Muscle of arm (tissue), 12 donors: ENCODE results near the gene SLC38A8. TPM values are rescaled to one million over a fixed set of nuclear protein-coding genes. Genes with fewer than 3 reads are reported as not detected.

ENCODE experiments used
- DNase-seq: peaks from one replicate; pipeline ENCODE4 v3.0.0-alpha.2; 2013
- polyA plus RNA-seq, 12 donors: library from polyadenylated mRNA; unstranded; fragments of 120-200 nt; gene quantifications; one replicate each; pipeline ENCODE4 v1.2.1, GENCODE V29; 2013; ENCODE audit not compliant: insufficient read length in 12 of 12

Gene SLC38A8
- polyA plus RNA-seq, 12 donors, result not detected

DNA sequence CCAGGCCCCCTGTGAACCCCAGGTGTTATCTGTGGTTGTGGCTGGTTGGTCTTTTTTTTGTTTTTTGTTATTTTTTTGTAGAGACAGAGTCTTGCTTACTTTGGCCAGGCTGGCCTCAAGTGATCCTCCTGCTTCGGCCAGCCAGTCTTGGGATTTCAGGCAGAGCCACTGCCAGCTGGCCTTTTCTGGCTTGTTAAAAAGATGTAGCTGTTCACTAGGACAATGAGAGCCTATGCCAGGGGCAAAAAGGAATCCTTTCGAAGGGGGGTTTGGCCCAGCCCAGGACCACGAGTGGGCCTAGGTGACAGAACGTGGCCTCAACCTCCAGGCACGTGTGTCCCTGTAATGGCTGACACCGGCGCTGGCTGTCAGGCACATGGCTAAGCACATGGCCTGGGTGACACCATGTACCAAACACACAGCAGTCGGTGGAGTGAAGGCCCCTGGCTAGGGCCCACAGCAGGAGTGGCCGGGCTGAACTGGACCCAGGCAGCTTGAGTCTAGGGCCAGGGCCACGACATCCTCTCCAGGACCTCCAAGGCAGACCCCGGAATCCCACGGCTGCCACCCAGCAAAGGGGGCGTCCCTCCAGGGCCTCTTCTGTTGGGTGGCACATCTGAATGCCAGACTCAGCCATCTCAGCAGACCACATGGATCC, 6.9 kb upstream of the SLC38A8 start:
- no peak for DNase-seq

DNA sequence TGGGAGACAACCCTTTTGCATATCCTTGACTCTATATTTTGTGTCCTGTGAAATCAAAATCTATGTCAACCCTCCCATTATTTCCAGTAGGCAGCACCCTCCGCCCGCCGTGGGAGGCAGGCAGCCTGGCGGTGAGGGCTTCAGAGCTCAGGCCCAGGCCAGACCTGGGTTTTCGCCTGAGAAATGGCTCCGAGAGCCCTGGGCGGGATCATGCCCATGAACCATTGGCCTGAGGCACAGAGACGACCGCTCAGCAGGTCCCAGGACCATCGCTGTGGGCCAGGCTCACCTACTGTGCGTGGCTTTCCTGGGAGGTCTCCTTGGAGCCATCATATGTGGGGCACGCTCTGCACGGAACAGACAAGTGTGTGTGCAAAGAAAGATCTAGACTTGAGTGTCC, 6.3 kb upstream of the SLC38A8 start:
- no peak for DNase-seq

DNA sequence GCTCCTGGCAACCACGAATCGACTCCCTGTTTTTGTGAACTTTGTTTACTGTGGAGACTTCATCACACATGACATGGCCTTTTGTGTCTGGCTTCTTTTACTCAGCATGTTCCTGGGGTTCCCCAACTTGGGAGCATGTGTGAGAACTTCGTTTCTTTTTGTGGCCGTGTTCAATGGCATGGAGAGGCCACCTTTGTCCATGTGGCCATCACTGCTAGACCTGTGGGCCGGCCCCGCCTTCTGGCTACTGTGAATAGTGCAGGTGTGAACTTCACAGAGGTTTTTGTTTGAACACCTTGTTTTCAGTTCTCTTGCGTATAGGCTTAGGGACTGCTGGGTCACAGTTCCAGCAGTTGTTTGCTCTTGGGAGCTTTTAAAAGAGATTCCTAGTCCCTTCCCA, 5.7 kb upstream of the SLC38A8 start:
- no peak for DNase-seq

DNA sequence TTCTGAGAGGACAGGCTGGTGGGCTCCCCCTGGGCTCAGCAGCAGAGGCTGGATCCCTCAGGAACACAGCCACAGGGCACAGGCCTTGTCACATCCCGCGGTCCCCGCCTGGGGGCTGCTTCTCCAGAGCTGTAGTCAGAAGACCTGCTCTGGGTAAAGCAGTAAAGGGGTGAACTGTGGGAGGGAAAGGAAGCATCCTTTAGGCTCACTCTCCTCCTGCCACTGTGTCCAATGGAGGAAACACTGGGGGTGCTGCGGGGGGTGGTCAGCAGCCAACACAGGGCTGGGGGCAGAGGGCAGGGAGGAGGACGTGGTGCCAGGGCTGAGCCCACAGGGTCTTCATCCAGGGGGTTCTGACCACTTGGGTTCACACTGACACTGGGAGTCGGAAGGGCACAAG, 5.0 kb upstream of the SLC38A8 start:
- no peak for DNase-seq

DNA sequence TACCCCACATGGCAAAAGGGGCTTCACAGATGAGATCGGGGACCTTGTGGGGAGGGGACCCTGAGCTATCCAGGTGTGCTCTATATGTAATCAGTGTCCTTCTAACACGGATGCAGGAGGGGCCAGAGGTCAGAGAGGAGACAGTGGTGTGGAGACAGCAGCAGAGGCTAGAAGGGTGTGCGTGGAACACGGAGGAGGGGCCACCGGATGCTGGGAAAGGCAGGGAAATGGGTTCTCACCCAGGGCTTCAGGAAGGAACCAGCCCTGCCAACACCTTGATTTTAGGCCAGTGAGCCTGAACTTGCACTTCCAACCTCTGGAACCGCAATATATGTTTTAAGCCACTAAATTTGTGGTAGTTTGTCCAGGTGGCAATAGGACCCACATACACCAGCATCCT, 4.6 kb upstream of the SLC38A8 start:
- DNase-seq, result no peak

DNA sequence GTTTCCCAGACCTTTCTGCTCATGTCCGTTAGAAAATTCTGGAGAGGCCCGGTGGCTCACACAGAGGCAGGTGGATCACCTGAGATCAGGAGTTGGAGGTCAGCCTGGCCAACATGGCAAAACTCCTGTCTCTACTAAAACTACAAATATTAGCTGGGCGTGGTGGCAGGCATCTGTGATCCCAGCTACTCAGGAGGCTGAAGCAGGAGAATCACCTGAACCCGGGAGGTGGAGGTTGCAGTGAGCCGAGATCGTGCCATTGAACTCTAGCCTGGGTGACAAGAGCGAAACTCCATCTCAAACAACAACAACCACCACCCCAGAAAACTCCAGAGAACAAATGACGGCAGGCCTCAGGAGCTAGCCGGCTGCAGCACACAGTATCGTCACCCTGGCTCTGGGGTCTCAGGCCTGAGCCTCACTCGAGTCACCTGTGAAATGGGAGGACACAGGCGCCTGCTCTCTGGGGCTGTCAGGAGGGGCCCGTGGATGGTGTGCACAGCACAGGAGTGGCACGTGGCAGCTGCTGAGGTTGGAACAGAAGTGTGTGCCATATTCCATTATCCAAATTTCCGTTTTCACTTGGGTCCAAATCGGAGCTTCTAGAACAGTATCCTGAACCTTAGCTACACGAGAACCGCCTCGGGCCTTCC, 3.3 kb upstream of the SLC38A8 start:
- no peak for DNase-seq

DNA sequence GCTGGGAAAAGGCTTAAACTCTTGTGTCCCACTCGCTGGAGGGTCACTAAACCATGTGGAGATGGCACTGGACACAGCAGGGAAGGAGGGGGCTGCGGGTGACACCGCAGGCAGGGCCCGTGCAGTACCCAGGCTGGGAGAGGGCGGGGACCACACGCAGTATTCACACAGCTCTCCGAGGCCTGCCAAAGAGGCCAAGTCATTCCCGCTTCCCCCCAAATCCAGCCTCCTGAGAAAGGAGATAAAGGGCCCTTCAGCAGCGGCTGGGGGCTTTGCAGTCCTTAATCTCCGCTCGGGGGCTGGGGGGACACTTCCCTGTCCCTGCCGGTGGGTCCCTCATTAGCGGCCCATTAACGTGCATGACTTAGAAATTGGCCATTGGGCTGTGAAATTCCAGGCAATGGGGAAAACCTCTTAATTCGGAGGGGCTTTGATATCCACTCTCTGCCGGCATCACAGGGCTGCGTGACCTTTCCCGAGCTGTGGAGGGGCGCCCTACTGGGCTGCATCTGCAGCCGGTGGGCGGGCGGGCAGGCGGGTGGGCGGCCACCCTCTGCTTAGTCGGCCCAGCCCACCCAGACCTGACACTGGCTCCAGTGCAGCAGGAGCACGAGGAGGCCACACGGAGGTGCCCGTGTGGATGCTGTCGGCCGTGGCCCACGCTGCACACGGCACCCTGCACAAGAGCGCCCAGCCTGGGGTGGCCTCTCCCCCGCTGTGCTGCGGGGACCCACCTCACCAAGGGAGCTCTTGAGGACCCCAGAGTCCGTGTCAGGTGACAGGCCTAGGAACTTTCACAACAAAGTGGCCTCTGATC, 2.6 kb upstream of the SLC38A8 start:
- no peak for DNase-seq

DNA sequence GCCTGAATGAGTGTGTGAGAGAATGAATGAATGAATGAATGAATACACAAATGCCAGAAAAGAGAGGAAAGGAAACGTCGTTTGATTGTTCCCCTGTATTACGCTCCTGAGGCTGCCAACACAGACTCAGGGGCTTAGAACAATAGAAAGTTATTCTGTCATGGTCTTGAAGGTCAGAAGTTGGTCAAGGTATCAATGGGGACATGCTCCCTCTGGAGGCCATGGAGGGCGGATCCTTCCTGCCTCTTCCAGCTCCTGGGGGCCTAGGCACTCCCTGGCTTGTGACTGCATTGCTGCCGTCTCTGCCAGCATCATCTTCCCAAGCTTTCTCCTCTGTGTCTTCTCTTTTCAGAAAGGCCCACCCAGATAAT, 1.5 kb upstream of the SLC38A8 start:
- no peak for DNase-seq

DNA sequence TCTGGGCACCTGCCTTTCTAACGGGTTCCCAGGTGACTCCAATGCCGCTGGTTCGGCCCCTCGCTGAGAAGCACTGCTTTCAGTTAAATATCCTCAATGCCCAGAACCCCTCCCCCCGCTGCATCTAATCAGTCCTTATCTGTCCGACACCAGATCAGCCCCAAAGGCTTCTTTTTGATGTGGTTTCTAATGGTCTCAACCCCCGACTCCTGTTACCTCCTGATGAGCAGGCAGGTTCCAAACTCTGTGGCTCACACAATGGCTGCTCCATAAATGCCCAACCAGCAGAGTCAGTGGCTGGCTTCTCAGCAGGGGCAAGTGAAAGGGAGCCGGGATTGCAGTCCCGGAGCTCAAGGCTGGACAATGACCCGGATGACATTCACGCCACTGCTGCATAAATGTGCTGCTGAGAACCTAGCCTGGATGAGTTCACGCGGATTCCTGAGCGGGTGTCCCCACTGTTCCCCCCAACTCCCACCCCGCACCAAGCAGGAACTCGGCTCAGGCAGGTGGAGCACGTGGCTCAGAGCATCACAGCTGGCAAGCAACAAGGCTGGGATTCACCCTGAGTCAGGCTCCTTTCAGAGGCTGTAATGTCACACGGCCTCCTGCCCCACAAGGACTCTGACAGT, 1.0 kb upstream of the SLC38A8 start:
- no peak for DNase-seq

DNA sequence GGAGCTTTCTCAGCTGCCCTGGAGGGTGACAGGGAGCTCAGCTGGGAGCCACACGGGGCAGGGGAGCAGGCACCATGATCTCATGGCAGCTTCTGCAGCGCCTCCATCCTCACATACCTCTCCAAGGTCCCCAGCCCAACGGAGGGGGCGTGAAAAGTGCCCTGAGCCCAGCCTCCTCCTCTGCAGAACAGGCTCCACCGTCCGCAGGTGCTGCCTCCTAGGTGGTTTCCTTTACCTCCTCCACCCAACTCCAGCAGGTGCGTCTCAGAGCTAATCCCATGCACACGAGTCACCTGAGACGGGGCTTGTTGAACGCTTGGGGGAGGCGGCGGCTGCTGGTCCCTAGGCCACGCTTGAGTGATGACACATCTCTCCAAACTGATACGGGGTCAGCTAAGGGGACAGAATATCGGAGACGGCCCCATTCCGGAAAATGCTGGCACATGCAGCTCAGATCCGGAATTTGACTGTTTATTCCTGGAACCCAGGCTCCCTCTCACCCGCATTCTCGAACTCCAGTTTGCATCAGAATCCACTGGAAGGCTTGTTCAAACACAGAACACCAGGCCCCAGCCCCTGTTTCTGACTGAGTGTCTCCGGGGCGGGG, 387 bp upstream of the SLC38A8 start:
- DNase-seq, result no peak

DNA sequence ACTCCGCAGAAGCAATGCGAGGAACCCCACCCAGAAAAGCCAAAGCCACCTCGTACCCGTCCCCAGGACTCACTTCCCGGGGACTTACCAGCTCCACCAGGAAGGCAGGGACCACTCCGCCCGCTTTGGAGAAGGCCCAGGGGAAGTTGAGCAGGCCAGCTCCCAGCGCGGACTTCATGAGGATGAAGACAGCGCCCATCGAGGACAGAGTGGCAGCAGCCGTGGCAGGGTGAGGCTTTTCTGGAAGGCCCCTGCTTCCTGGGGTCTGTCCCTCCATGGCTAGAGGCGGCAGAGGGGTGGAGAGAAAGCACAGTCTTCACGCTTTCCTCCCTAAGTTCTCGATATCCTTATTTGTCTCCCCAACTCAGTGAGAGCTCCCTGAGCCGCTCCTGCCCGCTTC, 714 bp downstream of the SLC38A8 start:
- no peak for DNase-seq

DNA sequence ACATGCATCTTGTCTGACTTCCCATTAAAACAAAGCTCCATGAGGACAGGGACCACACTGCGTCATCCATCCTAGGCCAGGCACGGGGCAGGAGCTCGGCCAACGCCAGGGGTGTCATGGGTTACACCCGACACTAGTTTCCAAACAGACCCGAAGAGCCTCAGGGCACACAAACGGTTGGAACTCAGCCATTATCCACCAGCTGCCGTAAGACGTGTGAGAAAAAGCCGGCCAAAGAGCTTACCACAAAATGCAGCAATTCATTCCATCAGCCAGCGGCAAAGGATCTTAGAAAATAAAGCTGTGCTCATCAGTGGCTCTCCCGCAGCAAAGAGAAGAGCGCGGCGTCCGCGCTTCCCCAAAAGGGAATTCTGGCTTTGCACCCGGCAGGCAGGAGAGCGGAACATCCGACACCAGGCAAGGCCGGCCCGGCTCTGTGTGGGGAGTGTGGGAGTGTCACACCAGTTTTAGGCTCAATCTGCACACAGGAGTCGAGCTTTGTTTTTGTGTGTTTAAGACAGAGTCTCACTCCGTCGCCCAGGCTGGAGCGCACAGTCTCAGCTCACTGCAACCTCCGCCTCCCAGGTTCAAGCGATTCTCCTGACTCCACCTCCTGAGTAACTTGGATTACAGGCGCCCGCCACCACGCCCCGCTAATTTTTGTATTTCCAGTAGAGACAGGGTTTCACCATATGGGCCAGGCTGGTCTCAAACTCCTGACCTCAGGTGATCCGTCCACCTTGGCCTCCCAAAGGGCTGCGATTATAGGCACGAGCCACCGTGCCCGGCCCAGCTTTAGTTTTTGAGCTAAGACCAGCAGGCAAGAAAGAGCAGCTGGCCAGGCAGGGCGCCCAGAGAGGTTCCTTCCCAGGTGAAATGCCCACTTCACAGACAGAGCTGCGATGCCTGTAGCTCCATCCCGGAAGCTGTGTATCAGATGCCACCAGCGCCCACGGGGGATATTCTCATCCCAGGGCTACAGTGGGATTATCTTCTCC, 1.5 kb downstream of the SLC38A8 start:
- DNase-seq, result peak; percentile 17

DNA sequence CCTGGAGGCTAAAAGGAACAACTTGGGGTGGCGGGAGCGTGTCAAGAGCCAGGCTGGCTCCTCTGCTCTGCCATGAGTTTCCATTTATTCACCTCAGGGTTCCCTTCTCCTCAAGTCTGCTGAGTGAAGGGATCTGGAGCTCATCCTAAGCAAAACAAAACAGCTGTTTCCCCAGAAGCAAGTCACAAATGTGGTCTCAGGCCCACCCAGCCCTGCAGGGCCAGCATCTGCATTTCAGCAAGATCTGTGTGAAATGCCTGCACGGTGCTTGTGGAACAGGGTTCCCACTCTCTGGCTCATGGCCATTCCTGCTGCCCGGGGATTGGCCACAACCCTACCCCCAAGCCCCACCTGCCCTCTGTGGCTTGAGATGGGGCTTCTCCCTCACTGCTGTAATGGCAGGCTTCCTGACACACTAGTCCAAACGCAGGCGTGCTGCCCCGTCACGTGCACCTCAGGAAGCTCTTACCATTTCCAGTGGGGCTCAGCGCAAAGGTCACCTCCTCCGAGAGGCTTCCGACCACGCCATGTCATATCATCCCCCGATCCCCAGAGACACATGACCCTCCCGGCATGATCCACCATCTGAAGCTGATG, 2.3 kb downstream of the SLC38A8 start:
- no peak for DNase-seq

DNA sequence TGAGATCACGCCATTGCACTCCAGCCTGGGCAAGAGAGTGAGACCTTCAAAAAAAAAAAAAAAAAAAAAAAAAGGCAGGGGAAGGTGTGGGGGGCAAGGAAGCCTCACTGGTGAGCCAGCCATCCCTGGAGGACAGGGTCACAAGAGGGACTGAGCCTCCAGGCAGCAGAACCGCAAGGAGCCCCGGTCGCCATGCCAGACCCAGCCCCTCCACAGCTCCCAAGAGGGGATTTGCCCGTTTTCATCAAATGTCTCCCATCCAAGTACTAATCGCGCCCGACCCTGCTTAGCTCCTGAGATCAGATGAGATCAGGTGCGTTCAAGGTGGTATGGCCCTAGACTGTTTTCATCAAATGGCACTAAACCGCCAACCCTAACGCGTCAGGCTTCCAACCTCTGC, 2.9 kb downstream of the SLC38A8 start:
- no peak for DNase-seq

DNA sequence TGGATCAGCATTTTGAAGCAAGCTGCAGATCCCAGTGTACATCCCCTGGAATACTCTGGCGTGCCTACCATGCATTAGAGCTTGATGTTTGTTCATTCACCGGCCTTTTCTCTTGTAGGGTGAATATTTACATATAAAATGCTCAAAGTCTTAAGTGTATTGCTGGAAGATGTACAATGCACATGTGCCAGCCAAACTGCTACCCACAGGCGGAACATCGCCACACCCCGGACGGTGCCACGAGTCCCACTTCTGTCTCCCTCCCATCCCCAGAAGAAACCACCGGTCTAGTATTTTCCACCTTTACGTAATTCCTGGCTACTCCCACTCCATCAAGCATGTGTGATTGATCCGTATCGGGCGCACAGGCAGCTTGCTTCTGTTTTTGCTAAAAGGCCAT, 4.1 kb downstream of the SLC38A8 start:
- DNase-seq, result no peak

DNA sequence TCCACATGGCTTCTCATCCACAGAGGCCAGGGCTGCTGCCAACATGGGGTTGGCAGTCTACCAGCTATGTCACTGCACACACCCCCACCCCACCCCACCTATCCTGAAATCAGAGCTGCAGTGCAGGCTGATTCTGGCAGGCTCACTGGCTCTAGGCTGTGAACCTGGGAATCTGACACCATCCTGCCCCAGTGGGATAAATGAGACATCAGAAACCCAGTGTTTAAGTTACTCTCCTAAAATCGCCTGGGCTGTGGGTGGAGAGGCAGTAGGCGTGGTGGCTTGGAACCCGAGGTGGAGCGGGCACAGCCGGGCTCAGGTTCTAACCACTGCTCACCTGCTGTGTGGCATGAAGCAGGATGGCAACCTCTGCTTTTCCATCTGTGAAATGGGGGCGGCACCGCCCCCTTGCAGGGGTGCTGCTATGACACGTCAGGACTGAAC, 5.6 kb downstream of the SLC38A8 start:
- no peak for DNase-seq

DNA sequence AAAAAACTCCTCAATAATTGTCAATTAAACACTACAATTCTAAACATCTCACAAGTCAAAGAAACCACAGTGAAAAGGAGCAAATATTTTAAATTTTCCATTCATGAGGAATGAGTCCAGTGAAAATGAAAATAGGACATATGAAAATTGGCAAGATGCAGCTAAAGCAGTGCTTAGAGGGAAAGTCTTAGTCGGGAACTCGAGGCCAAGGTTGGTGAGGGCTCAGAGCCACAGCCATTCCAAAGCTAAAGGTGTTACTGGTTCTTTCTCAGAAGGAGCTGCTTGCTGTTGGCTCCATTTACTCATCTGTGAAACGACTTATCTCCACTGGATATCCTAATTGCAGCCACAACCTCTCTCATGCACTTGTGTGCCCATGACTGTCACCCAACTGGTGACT, 6.5 kb downstream of the SLC38A8 start:
- DNase-seq, result no peak

DNA sequence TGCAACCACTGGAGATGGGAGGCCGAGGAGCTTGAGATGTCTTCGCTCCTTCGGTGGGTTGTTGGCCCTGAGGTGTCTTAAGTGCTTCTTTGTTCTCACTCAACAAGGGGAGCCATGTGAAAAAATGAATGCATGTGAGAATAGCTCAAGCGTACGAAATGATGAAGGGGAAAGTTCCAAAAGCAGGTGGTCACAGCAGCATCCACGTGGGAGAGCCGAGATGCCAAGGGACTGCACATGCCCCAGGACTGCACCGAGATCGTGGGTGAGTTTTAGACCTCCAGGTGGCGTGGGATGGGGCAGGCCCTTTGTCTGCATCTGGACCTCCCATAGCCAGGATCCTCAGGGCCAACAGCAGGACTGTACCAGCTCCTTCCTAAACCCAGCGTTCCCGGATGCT, 8.1 kb downstream of the SLC38A8 start:
- no peak for DNase-seq

DNA sequence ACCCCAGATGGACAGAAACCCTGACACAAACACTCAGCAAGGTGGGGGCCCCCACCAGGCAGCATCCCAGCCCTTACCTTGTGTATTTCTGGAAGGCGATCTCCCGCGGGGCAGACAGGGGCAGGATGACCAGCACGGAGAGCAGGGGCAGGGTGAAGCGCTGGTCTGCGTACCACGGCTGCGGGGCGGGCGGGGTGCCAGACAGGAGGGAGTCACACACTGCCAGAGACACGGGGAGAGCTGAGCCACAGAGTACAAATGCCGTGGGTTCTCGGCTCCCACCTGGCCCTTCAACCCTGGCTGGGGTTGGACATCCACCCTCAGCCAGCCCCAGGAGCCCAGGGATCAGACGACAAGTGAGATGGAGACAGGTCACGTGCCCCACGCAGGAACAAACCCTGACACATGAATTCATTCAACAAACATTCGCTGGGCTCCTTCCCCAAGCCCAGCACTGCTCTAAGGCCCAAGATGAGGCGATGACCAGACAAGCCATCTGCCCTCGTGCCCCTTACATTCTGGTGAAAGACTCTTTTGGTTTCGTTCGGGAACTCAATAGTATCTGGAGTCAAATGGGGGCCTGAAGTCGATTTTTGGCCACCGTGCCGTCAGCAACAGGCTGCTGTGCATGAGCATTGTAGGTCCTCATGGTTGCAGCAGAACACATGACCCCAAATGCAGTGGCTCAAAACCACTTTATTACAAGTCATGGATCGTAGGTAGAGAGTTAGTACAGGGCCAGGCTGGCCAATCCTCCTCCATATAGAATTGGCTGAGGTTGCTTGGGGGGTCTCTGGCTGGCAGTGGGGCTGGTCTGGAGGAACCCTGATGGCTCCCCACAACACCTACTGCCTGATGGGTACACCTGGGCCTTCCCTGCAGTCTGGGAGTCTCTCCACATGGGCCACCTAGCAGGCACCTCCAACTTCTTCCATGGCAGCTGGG, 9.1 kb downstream of the SLC38A8 start:
- no peak for DNase-seq
